Fibroblast of pulmonary artery (primary cell): Measurements from ENCODE around the gene PCBP1.

Source experiments
- DNase-seq: peaks from one replicate; pipeline ENCODE4 v3.0.0-alpha.2; 2010; ENCODE audit warnings: low read depth
- H3K4me3 ChIP-seq: replicated peaks from 2 replicates; pipeline ENCODE4 v1.5.1; 2011; ENCODE audit warnings: low read depth, mild to moderate bottlenecking, control low read depth, low read length, moderate library complexity
- CTCF ChIP-seq: IDR thresholded peaks from 2 replicates; pipeline ENCODE4 v1.5.1; 2011; ENCODE audit warnings: mild to moderate bottlenecking, control low read depth, low read length, inconsistent platforms; ENCODE audit errors: missing control alignments

Gene PCBP1

DNA sequence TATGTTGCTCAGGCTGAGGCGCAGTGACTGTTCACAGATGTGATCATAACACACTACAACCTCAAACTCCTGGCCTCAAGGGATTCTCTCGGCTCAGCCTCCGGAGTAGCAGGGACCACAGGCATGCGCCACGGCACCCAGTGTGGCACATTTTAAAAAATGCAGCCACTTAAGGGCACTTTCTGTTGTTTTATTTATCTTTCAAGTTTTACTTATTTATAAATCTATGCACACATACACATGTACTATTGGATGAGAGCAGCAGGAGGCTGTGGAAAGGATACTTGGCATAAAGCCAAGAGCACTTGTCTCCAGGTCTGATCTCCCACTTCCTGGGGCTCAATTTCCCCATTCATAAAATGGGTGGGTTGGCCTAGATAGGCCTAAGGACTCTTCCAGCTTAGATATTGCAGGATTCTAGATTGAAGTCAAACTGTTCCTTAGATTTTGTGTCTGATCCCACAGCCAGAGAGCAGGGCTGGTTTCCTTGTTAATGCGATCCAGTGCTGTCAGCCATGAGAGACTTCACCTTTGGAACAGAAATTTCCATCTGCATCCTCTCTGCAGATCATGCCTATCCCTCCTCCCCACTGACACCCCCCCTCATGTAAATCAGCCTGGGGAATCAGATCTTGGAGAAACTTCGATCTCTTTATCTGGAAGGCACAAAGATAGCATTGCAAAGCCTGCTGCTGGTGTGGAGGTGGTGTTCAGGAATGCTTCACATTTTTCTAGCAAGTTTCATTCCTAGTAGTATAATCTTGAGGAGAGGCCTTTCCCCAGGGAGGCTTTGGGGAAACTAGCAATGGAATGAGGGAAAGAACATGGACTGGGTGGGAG lies 24.7 kb downstream of the PCBP1 start:
- TF ChIP-seq CTCF, result no peak
- no peak overlapping the region for H3K4me3 ChIP-seq
- DNase-seq, result peak; percentile 71

- DNase-seq, result no peak
- TF ChIP-seq CTCF, result no peak
- no peak overlapping the region for H3K4me3 ChIP-seq
Measured at GRCh38 chr2:70113359-70114070, 26.2 kb downstream of the PCBP1 start.

GRCh38 chr2:70115646-70116442 lies 28.6 kb downstream of the PCBP1 start:
- no peak for DNase-seq
- no peak for TF ChIP-seq CTCF
- no peak overlapping the region for H3K4me3 ChIP-seq

DNA sequence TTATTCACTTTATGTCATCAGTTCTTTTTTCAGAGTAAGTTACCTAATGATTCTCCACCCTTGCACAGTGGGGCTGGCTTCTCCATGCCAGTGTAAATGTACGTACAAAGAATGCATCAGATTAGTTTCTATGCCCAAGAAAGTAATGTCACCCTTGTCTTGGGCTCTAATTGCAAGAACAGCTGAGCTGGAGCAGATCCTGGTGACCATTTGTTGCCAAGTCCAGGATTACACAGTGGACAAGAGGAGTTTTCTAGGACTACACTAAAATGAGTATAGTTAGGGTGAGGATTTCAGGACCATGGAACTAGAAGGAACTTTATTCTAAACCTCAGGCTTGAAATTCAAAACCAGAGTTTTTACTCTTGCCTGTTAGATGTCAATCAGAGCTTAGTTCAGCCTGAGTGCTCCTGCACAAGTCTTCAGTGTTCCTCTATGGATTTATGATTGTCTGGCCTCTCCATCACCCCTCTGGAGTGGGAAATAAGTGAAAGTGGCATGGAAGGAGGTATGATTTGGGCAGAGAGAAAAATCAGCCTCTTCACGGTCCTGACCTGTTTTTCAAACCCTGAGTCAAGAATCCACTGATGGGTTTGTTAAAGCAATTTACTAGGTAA lies 29.8 kb downstream of the PCBP1 start:
- no peak for TF ChIP-seq CTCF
- DNase-seq, result no peak
- H3K4me3 ChIP-seq, result no peak overlapping the region

- peak; percentile 50 for DNase-seq
- TF ChIP-seq CTCF, result no peak
- no peak overlapping the region for H3K4me3 ChIP-seq
Measured at GRCh38 chr2:70118798-70119454, 31.6 kb downstream of the PCBP1 start.
